ENCODE data around the gene PGGHG.

The PGGHG gene

DNA sequence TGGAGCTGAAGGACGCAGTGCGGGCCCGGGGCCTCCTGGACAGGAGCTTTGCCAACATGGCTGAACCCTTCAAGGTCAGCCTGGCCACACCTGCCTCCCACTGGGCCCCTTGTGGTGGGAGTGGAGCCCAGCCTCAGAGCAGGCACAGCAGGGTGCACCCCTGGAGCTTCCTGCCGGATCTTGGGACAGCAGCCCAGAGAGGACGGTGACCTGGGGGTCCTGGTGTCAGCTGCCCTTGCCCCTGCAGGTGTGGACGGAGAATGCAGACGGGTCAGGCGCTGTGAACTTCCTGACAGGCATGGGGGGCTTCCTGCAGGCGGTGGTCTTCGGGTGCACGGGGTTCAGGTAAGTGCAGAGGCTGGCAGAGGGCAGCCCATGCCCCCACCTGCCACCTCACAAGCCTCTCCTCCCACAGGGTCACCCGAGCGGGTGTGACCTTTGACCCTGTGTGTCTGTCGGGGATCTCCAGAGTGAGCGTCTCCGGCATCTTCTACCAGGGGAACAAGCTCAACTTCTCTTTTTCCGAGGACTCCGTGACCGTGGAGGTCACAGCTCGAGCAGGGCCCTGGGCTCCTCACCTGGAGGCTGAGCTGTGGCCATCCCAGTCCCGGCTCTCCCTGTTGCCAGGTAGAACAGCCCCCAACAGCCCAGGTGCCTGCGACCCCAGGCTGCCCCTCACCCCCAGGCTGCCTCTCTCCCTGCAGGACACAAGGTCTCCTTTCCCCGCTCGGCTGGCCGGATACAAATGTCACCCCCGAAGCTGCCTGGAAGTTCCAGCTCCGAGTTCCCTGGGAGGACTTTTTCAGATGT is 5.1 kb downstream of the PGGHG start:
- no peak for DNase-seq (ENCODE audit: low spot score)
- in situ Hi-C loops (cut with MboI; ENCODE audit: low sequenced_read_pairs, unreplicated experiment) = no loop called here
- TF ChIP-seq, protein P1, sequence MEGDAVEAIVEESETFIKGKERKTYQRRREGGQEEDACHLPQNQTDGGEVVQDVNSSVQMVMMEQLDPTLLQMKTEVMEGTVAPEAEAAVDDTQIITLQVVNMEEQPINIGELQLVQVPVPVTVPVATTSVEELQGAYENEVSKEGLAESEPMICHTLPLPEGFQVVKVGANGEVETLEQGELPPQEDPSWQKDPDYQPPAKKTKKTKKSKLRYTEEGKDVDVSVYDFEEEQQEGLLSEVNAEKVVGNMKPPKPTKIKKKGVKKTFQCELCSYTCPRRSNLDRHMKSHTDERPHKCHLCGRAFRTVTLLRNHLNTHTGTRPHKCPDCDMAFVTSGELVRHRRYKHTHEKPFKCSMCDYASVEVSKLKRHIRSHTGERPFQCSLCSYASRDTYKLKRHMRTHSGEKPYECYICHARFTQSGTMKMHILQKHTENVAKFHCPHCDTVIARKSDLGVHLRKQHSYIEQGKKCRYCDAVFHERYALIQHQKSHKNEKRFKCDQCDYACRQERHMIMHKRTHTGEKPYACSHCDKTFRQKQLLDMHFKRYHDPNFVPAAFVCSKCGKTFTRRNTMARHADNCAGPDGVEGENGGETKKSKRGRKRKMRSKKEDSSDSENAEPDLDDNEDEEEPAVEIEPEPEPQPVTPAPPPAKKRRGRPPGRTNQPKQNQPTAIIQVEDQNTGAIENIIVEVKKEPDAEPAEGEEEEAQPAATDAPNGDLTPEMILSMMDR (IDR thresholded peaks at IDR 0.05; ENCODE audit: borderline replicate concordance, control extremely low read depth, extremely low read depth, insufficient read depth, missing control alignments) = no peak

DNA sequence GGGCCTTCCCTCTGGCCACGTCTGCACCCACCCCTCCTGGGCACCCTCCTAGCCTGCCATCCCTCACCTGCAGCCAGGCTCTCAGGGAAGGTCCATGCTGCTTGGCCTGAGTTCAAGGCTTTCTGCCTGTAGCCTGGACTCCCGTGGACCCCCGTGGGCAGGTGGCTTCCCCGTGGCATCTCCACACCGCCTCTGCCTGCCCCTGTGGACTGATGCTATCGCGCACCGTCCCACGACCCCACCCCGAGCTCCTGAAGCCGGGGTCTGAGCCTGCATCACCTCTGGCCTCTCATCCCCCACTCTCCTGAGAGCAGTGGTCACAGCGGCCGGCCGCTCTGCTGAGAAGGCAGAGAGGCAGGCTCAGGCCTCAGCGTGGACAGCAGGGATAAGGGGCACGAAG is 5.9 kb downstream of the PGGHG start:
- in situ Hi-C loops (cut with MboI; ENCODE audit: low sequenced_read_pairs, unreplicated experiment) = no loop called here
- TF ChIP-seq, protein P1 (IDR thresholded peaks at IDR 0.05; ENCODE audit: borderline replicate concordance, control extremely low read depth, extremely low read depth, insufficient read depth, missing control alignments) = no peak

DNA sequence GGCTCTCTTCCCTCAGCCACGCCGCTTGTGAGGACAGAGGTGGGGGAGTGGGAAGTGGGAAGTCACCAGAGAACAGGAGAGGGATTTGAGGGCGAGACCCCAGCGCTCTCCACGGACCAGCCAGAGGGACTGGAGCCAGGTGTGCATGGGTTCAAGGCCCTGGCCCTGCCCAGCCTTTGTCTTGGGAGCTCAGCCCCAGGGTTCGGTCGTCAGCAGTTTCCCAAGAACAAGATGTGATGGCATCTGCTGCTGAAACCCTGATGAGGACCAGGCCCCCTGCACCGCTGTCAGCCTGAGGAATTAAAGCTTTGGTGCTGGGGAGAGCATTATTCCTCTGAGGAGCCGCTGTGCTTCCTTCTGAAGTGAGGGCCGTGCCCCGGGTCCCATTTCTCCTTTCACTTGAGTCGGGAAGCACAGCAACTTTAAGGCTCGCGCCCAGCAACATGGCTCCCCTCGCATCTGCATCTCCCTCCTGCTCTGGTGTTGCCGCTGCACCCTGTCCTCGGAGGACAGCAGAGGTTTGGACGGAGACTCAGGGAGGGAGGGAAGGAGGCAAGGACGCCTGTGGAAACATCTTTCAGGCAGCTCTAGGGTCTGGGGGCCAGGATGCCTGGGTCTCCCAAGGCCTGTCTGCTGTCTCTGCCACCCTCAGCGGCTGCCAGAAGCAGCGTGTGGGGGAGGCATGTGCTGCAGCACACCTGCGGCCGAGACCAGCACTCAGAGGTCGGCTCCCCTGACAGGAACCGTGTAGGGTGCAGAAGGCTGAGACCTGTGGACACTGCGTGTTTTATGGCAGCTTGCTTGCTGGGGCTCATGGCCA is 6.6 kb downstream of the PGGHG start:
- DNase-seq (ENCODE audit: low spot score) = no peak
- in situ Hi-C loops (cut with MboI; ENCODE audit: low sequenced_read_pairs, unreplicated experiment) = no loop called here
- TF ChIP-seq, protein P1 (IDR thresholded peaks at IDR 0.05; ENCODE audit: borderline replicate concordance, control extremely low read depth, extremely low read depth, insufficient read depth, missing control alignments) = no peak

More for the DNA sequence above, 5.9 kb downstream of the PGGHG start:
- no peak for DNase-seq (ENCODE audit: low spot score)

DNA sequence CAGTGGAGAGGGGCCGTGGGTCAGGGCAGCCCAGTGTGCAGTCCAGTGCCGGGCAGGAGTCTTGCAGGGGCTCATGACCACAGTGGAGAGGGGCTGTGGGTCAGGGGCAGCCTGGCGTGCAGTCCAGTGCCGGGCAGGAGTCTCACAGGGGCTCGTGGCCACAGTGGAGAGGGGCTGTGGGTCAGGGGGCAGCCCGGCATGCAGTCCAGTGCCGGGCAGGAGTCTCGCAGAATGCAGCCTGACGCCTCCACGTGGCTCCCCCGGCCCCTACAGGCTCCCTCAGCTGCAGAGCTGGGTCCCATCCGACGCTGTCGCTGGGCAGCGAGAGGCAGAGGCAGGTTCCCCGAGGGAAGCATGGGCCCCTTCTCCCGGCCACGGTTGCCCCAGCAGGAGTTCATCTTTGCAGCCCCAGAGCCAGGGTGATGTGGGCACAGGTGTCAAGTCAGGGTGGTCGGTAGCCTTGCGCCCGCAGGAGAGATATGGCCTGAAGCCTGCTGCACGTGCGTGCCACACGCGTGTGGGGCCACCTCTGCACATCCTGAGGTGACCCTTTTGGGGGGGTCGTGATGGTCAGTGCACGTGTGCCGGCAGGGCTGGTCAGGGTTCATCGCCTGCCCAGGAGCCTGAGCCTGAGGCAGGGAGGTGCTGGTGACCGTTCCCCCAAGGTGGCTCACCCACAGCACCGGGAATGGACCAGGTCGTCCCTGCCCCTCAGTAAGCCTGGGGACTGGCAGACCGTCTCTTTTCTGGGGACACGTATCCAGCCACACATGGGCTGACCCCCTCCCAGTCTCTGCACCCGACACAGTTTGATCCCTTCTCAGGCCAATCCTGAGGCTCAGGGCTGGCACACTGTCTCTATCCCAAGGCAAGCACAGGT is 7.5 kb downstream of the PGGHG start:
- TF ChIP-seq, protein P1 (IDR thresholded peaks at IDR 0.05; ENCODE audit: borderline replicate concordance, control extremely low read depth, extremely low read depth, insufficient read depth, missing control alignments) = no peak
- no peak for DNase-seq (ENCODE audit: low spot score)
- in situ Hi-C loops (cut with MboI; ENCODE audit: low sequenced_read_pairs, unreplicated experiment) = no loop called here

DNA sequence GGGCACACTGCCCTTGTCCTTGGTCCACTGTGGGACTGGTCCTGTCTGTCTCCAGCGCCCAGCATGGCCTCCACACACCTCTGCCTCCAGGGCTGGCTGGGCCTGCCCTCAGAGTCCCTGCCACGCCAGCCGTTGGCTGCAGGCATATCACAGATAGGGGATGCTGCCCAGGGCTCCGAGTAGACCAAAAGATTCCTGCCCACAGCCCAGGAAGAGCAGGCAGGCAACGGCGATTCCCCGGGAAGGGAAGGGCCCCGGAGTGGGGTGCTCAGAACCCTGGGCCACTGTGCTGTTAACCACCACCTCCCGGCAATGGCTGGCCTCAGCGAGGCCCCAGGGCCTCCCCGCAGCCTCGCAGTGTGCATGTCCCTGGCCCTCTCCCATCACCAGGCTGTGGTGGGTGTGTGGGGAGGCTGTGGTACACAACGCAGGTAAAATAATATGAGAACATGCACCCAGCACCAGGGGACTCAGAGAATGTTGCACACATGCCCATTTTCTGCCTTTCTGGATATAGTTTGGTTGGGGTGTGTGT is 8.2 kb downstream of the PGGHG start:
- in situ Hi-C loops (cut with MboI; ENCODE audit: low sequenced_read_pairs, unreplicated experiment) = no loop called here
- TF ChIP-seq, protein P1 (IDR thresholded peaks at IDR 0.05; ENCODE audit: borderline replicate concordance, control extremely low read depth, extremely low read depth, insufficient read depth, missing control alignments) = no peak
- no peak for DNase-seq (ENCODE audit: low spot score)

All from GM13976 (cell line).